HG02852 (cell line): ENCODE measurements around the gene ARHGAP26.

Experiments used
- ATAC-seq: cut with Tn5 transposase; IDR thresholded peaks from one replicate; pipeline ENCODE4 v1.9.1; 2021; ENCODE audit warnings: mild to moderate bottlenecking, moderate library complexity; ENCODE audit not compliant: unreplicated experiment

Gene ARHGAP26

DNA sequence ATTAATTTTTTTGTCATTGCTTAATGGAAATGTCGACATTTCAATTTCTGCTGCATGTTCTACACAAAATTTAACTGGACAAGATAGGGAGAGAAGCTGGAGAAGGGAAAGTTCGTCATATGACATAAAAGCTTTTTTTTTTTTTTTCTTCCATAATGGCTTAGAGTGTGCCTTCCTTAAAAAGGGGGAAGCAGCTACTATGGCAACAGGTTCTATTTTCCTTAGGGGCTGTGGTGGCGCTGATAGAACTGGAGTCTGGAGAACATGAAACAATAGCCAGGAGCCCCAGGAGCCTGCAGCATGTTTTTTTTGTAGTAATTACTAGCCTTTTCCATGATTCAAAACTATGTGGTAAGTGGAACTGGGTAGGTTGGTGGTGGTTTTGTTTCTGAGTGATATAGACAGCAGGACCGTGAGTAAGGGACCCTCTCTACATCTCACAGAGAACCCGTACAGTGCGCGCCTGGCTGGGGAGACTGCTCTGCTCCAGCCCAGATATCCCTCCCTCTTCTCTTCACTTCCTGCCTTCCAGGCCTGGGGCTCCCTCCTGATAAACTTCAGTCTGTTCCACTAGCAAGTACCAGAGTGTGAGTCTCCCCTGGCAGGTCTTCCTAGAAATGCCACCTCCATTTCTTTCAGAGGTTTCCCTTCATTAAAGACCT is 331.7 kb downstream of the ARHGAP26 start:
- no peak for ATAC-seq

DNA sequence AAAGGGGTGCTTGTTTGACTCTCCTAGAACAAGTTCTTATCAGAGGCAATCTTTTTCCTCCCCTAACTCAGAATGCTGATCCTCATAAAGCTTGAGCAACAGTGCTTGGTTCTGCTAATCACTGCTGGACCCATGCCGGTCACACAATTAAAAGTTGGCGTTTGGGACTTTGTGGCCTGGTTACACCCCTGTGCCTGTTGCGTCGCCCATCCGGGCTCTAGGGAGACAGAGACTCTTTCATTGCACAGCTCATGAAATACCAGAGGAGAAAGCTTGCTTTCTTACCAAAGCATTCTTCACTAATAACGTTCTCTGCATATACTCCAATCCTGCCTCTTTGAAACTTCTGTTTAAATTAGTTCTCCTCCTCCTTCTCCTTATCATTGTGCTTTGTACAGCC is 332.2 kb downstream of the ARHGAP26 start:
- no peak for ATAC-seq

DNA sequence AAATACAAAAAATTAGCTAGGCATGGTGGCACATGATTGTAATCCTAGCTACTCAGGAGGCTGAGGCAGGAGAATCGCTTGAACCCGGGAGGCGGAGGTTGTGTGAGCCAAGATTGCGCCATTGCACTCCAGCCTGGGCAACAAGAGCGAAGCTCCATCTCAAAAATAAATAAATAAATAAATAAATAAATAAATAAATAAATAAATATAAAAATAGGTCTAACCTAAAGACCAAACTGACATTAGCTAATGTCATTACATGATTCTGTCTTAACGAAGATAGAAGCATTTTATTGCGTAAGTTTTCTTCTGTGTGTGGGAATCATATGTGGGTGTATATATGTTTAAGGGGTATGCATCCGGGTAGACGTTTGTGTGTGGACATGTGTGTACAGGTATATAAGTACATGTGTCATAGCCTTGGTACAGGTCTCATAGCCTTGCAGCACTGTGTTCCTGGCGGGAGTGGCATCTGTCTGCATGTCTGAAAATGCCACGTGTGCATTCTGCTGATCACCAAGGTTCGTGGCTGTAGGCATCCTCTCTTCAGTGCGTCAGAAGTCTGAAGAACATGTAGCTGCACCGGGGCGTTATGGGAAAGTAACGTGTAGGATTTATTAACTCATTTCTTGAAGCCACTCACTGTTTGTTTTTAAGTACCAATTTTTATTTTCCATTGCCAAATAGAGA is 335.2 kb downstream of the ARHGAP26 start:
- ATAC-seq, result no peak

DNA sequence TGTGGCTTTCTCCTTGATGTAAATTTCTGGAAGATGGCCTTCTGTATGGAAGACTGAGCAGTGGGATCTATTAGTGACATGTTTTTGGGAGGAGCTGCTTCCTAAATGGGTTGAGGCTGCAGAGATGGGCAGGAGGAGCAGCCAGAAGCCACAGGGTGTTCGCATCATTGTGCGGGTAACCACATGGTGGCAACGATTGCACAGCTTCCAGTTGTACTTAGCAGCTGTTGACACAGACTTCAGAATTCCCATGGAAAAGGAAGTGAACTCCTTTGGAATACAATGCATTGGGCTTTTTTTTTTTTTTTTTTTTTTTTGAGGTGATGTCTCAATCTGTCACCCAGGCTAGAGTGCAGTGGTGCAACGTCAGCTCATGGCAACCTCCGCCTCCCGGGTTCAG is 336.0 kb downstream of the ARHGAP26 start:
- no peak for ATAC-seq

DNA sequence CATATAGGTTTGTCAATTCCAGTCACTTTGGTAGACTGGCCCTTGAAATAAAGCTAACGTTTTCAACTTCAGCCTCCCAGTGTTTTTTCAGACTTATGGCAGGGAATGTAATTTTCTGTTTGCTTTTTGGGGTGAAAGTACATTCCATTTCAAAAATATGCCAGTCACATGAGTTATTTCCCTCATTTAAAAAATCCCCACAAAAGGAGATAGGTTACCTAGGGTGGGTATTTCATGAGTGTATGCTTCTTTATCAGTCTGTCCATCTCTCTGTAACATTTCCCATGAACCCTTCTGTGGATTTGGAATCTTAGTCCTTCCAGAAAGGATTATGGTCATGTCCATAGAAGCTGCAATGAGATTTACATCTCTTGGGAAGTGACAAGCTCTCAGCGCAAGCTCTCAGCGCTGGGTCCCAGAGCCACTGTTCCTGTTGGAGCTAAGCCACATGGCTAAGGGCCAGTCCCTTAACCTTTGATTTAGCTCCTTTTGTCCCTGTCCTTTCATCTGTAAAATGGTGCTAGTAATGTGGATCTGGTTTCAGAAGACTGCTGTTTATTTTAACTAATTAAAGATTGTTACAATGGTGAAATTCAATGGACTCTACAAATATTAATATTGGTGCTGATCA is 338.4 kb downstream of the ARHGAP26 start:
- ATAC-seq, result no peak

GRCh38 chr5:143110591-143110990 is 340.4 kb downstream of the ARHGAP26 start:
- no peak for ATAC-seq

- no peak for ATAC-seq
These were observed 341.6 kb downstream of the ARHGAP26 start for GRCh38 chr5:143111799-143112198.

GRCh38 chr5:143113461-143113860 is 343.3 kb downstream of the ARHGAP26 start:
- peak; percentile 43 for ATAC-seq

GRCh38 chr5:143114481-143114880 is 344.3 kb downstream of the ARHGAP26 start:
- ATAC-seq, result no peak

DNA sequence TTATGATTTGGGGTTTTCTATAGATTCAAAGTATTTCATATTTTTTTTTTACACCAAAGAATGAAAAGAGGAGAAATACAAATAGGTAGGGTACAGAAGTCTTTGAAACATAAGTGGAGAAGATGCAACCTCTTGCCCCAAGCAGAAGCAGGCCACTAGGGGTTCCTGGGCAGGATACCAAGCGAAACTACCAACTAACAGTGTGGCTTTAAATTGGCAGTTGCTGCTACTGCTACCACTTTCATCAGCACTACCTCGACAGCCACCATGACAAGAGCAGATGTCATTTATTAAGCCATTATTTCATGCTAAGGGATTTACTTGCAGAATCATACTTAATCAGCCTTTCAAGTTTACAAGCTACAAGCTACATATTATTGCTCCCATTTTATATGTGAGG is 345.2 kb downstream of the ARHGAP26 start:
- no peak for ATAC-seq

DNA sequence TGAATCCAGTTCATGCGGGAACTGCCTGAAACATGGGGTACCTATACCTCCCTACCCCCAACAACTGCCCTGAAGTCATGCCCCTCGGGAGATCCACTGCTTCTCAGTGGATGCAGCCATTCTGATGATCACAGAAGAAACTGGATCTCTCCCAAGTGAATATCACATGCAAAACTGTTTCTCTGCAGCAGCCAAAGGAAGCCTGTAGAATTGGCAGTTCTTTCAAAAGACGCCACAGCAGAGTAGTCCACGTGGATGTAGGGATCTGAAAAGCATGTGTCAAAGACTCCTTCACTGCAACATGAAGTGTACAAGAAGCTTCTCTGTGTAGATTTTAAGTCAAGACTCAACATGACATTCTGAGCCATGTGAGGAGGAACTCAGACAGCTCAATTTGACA is 346.6 kb downstream of the ARHGAP26 start:
- no peak for ATAC-seq

- ATAC-seq, result no peak
These were observed 347.6 kb downstream of the ARHGAP26 start for GRCh38 chr5:143117821-143118220.

GRCh38 chr5:143118222-143118621 is 348.0 kb downstream of the ARHGAP26 start:
- ATAC-seq, result no peak

- ATAC-seq, result peak; percentile 6
These were observed 348.6 kb downstream of the ARHGAP26 start for GRCh38 chr5:143118818-143119217.

- ATAC-seq, result peak; percentile 53
These were observed 349.2 kb downstream of the ARHGAP26 start for GRCh38 chr5:143119291-143119769.

GRCh38 chr5:143119881-143120341 is 349.7 kb downstream of the ARHGAP26 start:
- no peak for ATAC-seq

GRCh38 chr5:143120460-143121134 is 350.4 kb downstream of the ARHGAP26 start:
- ATAC-seq, result no peak

GRCh38 chr5:143121135-143121475 is 350.9 kb downstream of the ARHGAP26 start:
- ATAC-seq, result no peak

DNA sequence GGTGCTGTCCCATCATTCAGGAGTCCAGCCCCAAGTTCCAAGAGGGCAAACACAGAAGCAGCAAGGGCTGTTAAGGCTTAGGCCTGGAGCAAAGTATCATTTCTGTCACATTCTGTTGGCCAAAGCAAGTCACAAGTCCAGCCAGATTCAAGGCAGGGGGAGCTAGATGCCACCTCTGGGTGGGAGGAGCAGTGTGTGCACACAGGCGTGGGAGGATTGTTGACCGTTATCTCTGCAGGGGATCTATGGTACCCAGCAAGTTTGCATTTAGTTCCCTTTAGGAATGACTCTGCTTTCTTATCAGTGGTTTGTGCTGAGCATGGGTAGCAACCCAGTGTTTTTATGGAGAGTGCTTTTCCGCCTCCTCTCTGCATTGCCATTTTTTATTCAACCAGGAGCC is 354.4 kb downstream of the ARHGAP26 start:
- no peak for ATAC-seq

GRCh38 chr5:143126174-143127019 is 356.2 kb downstream of the ARHGAP26 start:
- no peak for ATAC-seq
